Measurements from ENCODE around the gene MYO5B. TPM values are rescaled to one million over a fixed set of nuclear protein-coding genes. Genes with fewer than 3 reads are reported as not detected.

Gene MYO5B
- total and polyA plus RNA-seq, 2 of the 4 experiments (the other 2 are of a cell fraction) = 0.24 to 0.54 TPM

GRCh38 chr18:50166901-50167300, 28.0 kb downstream of the MYO5B start:
- no peak overlapping the region for H3K27ac ChIP-seq (ENCODE audit: insufficient read depth, low read length)
- no peak for DNase-seq
- no peak overlapping the region for H4K91ac ChIP-seq (ENCODE audit: insufficient read depth, low read depth, low read length)
- H3K23ac ChIP-seq (ENCODE audit: low read depth, low read length) = no peak overlapping the region
- H3K27me3 ChIP-seq (ENCODE audit: control insufficient read depth, insufficient read depth, low read length) = no peaks in the 10 kb centered on the region
- H3K4me1 ChIP-seq (ENCODE audit: control insufficient read depth, insufficient read depth, low read length) = no peaks in the 10 kb centered on the region
- no TSS peak for BruUV-seq (replicated peaks)
- no peak overlapping the region for H3K14ac ChIP-seq (replicated peaks; ENCODE audit: low read depth, low read length)
- H3K18ac ChIP-seq (ENCODE audit: low read depth, low read length) = no peak overlapping the region
- no peak overlapping the region for H3K4me2 ChIP-seq (ENCODE audit: low read depth, low read length)
- no peak for TF ChIP-seq RFX5 (IDR thresholded peaks at IDR 0.05; ENCODE audit: low read depth, low read length)
- TF ChIP-seq CEBPB (IDR thresholded peaks at IDR 0.05; ENCODE audit: low read depth, low read length) = no peak
- TF ChIP-seq CTCF (conservative IDR thresholded peaks at IDR 0.05; ENCODE audit: low read depth, low read length) = no peak
- no peak for TF ChIP-seq FOS (IDR thresholded peaks at IDR 0.05; ENCODE audit: low read depth, low read length)
- TF ChIP-seq MAZ (IDR thresholded peaks at IDR 0.05; ENCODE audit: borderline replicate concordance, low read depth, low read length) = no peak
- TF ChIP-seq USF2 (IDR thresholded peaks at IDR 0.05; ENCODE audit: low read depth, low read length) = no peak
- TF ChIP-seq RCOR1 (IDR thresholded peaks at IDR 0.05; ENCODE audit: insufficient replicate concordance, low read length) = no peak
- TF ChIP-seq ELK1 (IDR thresholded peaks at IDR 0.05; ENCODE audit: borderline replicate concordance, low read depth, low read length) = no peak
- TF ChIP-seq SMC3 (IDR thresholded peaks at IDR 0.05; ENCODE audit: low read depth, low read length) = no peak
- TF ChIP-seq MAFK (IDR thresholded peaks at IDR 0.05; ENCODE audit: low read depth, low read length) = no peak
- no peak for TF ChIP-seq MXI1 (IDR thresholded peaks at IDR 0.05; ENCODE audit: borderline replicate concordance, low read depth, low read length)
- no peak for TF ChIP-seq NFE2L2 (IDR thresholded peaks at IDR 0.05; ENCODE audit: low read depth, low read length)
- no peak for TF ChIP-seq CHD1 (IDR thresholded peaks at IDR 0.05; ENCODE audit: low read depth, low read length)
- TF ChIP-seq RAD21 (IDR thresholded peaks at IDR 0.05; ENCODE audit: low read length) = no peak
- no peak for TF ChIP-seq BHLHE40 (IDR thresholded peaks at IDR 0.05; ENCODE audit: low read depth, low read length)
- in situ Hi-C loops (cut with MboI; ENCODE audit: low sequenced_read_pairs) (no loop called here), intact Hi-C loops (cut with micrococcal nuclease) (no loop called here), dilution Hi-C loops (cut with HindIII; ENCODE audit: low sequenced_read_pairs, unreplicated experiment) (no loop called here)
- H2BK15ac ChIP-seq (ENCODE audit: low read depth, low read length) = no peak overlapping the region
- H2AK9ac ChIP-seq (replicated peaks; ENCODE audit: low read depth, low read length, poor library complexity) = no peak overlapping the region
- H3K4ac ChIP-seq (ENCODE audit: low read depth, low read length) = no peak overlapping the region
- H2BK5ac ChIP-seq (ENCODE audit: low read depth, low read length, poor library complexity, severe bottlenecking) = no peak overlapping the region
- H2BK120ac ChIP-seq (ENCODE audit: low read depth, low read length) = no peak overlapping the region
- ATAC-seq (ENCODE audit: low read depth) = no peak
- no peaks in the 10 kb centered on the region for H3K36me3 ChIP-seq (ENCODE audit: control insufficient read depth, insufficient read depth, low read length)
- no peak overlapping the region for H4K8ac ChIP-seq (ENCODE audit: low read depth in 2 of 2, low read length in 2 of 2)
- CTCF ChIA-PET = no interaction called here
- POLR2A ChIA-PET (ENCODE audit: unreplicated experiment) = no interaction called here
- no peak overlapping the region for H3K4me3 ChIP-seq (ENCODE audit: insufficient read depth, low read depth, low read length)
- no peaks in the 10 kb centered on the region for H3K9me1 ChIP-seq (ENCODE audit: insufficient read depth, low read length)
- H2AK5ac ChIP-seq (ENCODE audit: low read depth, low read length) = no peak overlapping the region
- H3K9ac ChIP-seq (ENCODE audit: low read depth, low read length) = no peak overlapping the region
- H2BK20ac ChIP-seq (ENCODE audit: low read depth, low read length) = no peak overlapping the region
- no peak overlapping the region for H3K56ac ChIP-seq (ENCODE audit: extremely low read depth, insufficient read depth, low read length)
- H4K5ac ChIP-seq (ENCODE audit: low read depth, low read length) = no peak overlapping the region
- no peaks in the 10 kb centered on the region for H3K79me1 ChIP-seq (ENCODE audit: low read depth in 1 of 2, low read length in 2 of 2)
- WGBS, 2 experiments (ENCODE audit: extremely low coverage in 2 of 2, insufficient read length in 1 of 2) = no CpG with 5 or more reads among the region's 3 CpGs
- H4K20me1 ChIP-seq (ENCODE audit: insufficient read depth, low read length) = no peaks in the 10 kb centered on the region
- no peak overlapping the region for H2AFZ ChIP-seq (replicated peaks; ENCODE audit: low read length, poor library complexity)
- H3K9me3 ChIP-seq (ENCODE audit: control insufficient read depth, insufficient read depth, low read length) = no peaks in the 10 kb centered on the region

Measured in IMR-90 (cell line).